Measurements from ENCODE around the gene CD58.
"Not testable (repeated sequence)": the region's sequence is repeated elsewhere in the genome, so short reads cannot be mapped to it uniquely, and the experiment has no call there.

DNA sequence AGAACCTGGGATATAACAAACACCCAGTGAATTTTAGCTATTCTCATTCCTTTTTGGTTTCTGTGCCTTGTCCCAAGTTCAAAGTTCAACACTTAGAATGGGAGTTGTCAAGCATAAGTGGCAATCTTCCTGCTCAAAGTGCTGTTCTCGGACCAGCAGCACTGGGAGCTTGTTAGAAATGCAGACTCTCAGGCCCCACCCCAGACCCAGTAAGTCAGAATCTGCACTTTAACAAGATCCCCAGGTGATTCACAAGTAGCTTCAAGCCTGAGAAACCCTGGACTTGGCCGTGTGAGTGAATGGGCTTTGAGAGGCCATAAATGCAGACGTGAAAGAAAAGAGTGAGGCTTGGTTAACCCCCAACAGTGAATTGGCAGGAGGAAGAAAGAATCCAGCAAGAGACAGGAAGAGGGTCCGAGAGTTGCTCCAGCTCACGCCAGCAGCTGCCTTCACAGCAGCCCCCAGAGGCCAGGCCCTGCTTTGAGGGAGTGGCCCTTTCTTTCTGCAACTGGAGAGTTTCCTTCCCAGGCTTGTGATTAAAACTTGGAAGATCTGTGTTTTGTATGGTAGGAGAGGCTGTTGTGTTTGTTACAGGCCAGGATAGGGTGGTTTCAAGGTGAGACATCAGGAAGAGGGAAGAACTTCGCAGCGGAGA is 21.3 kb upstream of the CD58 start:
- TF ChIP-seq, protein P1, sequence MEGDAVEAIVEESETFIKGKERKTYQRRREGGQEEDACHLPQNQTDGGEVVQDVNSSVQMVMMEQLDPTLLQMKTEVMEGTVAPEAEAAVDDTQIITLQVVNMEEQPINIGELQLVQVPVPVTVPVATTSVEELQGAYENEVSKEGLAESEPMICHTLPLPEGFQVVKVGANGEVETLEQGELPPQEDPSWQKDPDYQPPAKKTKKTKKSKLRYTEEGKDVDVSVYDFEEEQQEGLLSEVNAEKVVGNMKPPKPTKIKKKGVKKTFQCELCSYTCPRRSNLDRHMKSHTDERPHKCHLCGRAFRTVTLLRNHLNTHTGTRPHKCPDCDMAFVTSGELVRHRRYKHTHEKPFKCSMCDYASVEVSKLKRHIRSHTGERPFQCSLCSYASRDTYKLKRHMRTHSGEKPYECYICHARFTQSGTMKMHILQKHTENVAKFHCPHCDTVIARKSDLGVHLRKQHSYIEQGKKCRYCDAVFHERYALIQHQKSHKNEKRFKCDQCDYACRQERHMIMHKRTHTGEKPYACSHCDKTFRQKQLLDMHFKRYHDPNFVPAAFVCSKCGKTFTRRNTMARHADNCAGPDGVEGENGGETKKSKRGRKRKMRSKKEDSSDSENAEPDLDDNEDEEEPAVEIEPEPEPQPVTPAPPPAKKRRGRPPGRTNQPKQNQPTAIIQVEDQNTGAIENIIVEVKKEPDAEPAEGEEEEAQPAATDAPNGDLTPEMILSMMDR (conservative IDR thresholded peaks at IDR 0.05): not testable (repeated sequence)
- TF ChIP-seq EZH2 (IDR thresholded peaks at IDR 0.05; ENCODE audit: low read depth): not testable (repeated sequence)
